Activated CD8-positive, alpha-beta memory T cell treated with anti-CD3 and anti-CD28 coated beads, Interleukin-2, amount 50 U/mL, for 4 hours (primary cell): Measurements from ENCODE around the gene PEX16.

Experiments
- DNase-seq: peaks from one replicate; pipeline ENCODE4 v3.0.0-alpha.2; 2020

The PEX16 gene

GRCh38 chr11:45896422-45896984 is 21.2 kb downstream of the PEX16 start:
- no peak for DNase-seq

- no peak for DNase-seq
Measured at GRCh38 chr11:45895553-45896259, 22.0 kb downstream of the PEX16 start.

GRCh38 chr11:45894555-45895247 is 23.0 kb downstream of the PEX16 start:
- no peak for DNase-seq

GRCh38 chr11:45892856-45893255 is 24.8 kb downstream of the PEX16 start:
- no peak for DNase-seq

- no peak for DNase-seq
Measured at GRCh38 chr11:45890886-45891550, 26.7 kb downstream of the PEX16 start.

- DNase-seq: no peak
Measured at GRCh38 chr11:45889966-45890365, 27.7 kb downstream of the PEX16 start.

- DNase-seq: no peak
Measured at GRCh38 chr11:45889555-45889954, 28.1 kb downstream of the PEX16 start.

GRCh38 chr11:45887587-45887986 is 30.1 kb downstream of the PEX16 start:
- DNase-seq: no peak

- no peak for DNase-seq
Measured at GRCh38 chr11:45886816-45887520, 30.7 kb downstream of the PEX16 start.

GRCh38 chr11:45885921-45886721 is 31.6 kb downstream of the PEX16 start:
- DNase-seq: no peak

GRCh38 chr11:45885274-45885920 is 32.3 kb downstream of the PEX16 start, which contains the start of gene MAPK8IP1:
Gene MAPK8IP1 (plus strand): TSS chr11:45885651. CDS start chr11:45885821, 170 bp downstream.
- peak; percentile 41 for DNase-seq

- no peak for DNase-seq
Measured at GRCh38 chr11:45884596-45885185, 33.0 kb downstream of the PEX16 start.

GRCh38 chr11:45881708-45882368 is 35.8 kb downstream of the PEX16 start:
- DNase-seq: no peak

- no peak for DNase-seq
Measured at GRCh38 chr11:45880772-45881570, 36.7 kb downstream of the PEX16 start.

GRCh38 chr11:45879803-45880686 is 37.6 kb downstream of the PEX16 start:
- no peak for DNase-seq

GRCh38 chr11:45877845-45878244 is 39.8 kb downstream of the PEX16 start:
- DNase-seq: no peak

- DNase-seq: no peak
Measured at GRCh38 chr11:45877221-45877620, 40.5 kb downstream of the PEX16 start.

GRCh38 chr11:45876401-45876800 is 41.3 kb downstream of the PEX16 start:
- DNase-seq: no peak
